Stimulated activated naive B cell treated with anti-CD40 and anti-IgM and Interleukin-4, amounts not matched to agents 10 μg/mL and 1 μg/mL and 100 μg/mL, for 72 hours (primary cell): ENCODE measurements around the gene FPGS.
"Not testable (repeated sequence)": the region's sequence is repeated elsewhere in the genome, so short reads cannot be mapped to it uniquely, and the experiment has no call there.

ENCODE experiments used
- ATAC-seq, 2 donors: fragments of 150-1000 bp; cut with Tn5 transposase; replicated peaks; 2 replicates each; pipeline ENCODE4 v1.10.0; 2021; ENCODE audit warnings: moderate library complexity in 1 of 2
- DNase-seq: peaks from one replicate; pipeline ENCODE4 v3.0.0; 2021
- H3K27ac Mint-ChIP-seq: one replicate; pipeline ENCODE4 v1.8.0; 2022; ENCODE audit warnings: mild to moderate bottlenecking, mixed read lengths
- H3K27me3 Mint-ChIP-seq, 2 donors: one replicate each; pipeline ENCODE4 v1.8.0; 2022; ENCODE audit warnings: mixed read lengths in 2 of 2
- H3K36me3 Mint-ChIP-seq, 2 donors: one replicate each; pipeline ENCODE4 v1.8.0; 2022; ENCODE audit warnings: mixed read lengths in 2 of 2, mild to moderate bottlenecking in 1 of 2
- H3K4me1 Mint-ChIP-seq, 2 donors: one replicate each; pipeline ENCODE4 v1.8.0; 2022; ENCODE audit warnings: mixed read lengths in 2 of 2, mild to moderate bottlenecking in 1 of 2
- H3K4me3 Mint-ChIP-seq, 2 donors: one replicate each; pipeline ENCODE4 v1.8.0; 2022; ENCODE audit warnings: mild to moderate bottlenecking in 2 of 2, mixed read lengths in 2 of 2, moderate library complexity in 1 of 2
- H3K9me3 Mint-ChIP-seq, 2 donors: one replicate each; pipeline ENCODE4 v1.8.0; 2022; ENCODE audit warnings: mixed read lengths in 2 of 2, mild to moderate bottlenecking in 1 of 2

FPGS gene

GRCh38 chr9:127818574-127818973 is 15.9 kb downstream of the FPGS start:
- ATAC-seq (no peak), DNase-seq (no peak)
- H3K27ac Mint-ChIP-seq = peak overlapping the region; percentile 86
- H3K4me1 Mint-ChIP-seq = peaks cover 7 to 8% of the 10 kb centered on the region in 2 donors
- peaks cover 35 to 48% of the 10 kb centered on the region in 2 donors for H3K36me3 Mint-ChIP-seq
- peak overlapping the region in 1 of 2 donors; percentile 44 for H3K4me3 Mint-ChIP-seq
- no peaks in the 10 kb centered on the region for H3K27me3 Mint-ChIP-seq
- H3K9me3 Mint-ChIP-seq = no peaks in the 10 kb centered on the region

GRCh38 chr9:127822108-127822507 is 19.4 kb downstream of the FPGS start:
- H3K27ac Mint-ChIP-seq = no peak overlapping the region
- DNase-seq (no peak), ATAC-seq (no peak)
- H3K4me1 Mint-ChIP-seq = peaks cover 7 to 8% of the 10 kb centered on the region in 2 donors
- peaks cover 34 to 52% of the 10 kb centered on the region in 2 donors for H3K36me3 Mint-ChIP-seq
- no peaks in the 10 kb centered on the region for H3K9me3 Mint-ChIP-seq
- H3K27me3 Mint-ChIP-seq = no peaks in the 10 kb centered on the region
- H3K4me3 Mint-ChIP-seq = no peak overlapping the region

- H3K4me3 Mint-ChIP-seq = no peak overlapping the region
Measured at GRCh38 chr9:127825319-127826051, 22.8 kb downstream of the FPGS start.

GRCh38 chr9:127826253-127826913 is 23.7 kb downstream of the FPGS start:
- no peaks in the 10 kb centered on the region for H3K27me3 Mint-ChIP-seq
- H3K27ac Mint-ChIP-seq = peak overlapping the region; percentile 43
- peaks cover 23 to 42% of the 10 kb centered on the region in 2 donors for H3K36me3 Mint-ChIP-seq
- peaks cover 9 to 14% of the 10 kb centered on the region in 2 donors for H3K4me1 Mint-ChIP-seq
- no peak for DNase-seq
- H3K4me3 Mint-ChIP-seq = no peak overlapping the region
- no peaks in the 10 kb centered on the region for H3K9me3 Mint-ChIP-seq
- no peak for ATAC-seq

More at GRCh38 chr9:127825319-127826051, 22.8 kb downstream of the FPGS start:
- H3K4me1 Mint-ChIP-seq = peaks cover 9 to 14% of the 10 kb centered on the region in 2 donors
- ATAC-seq (peak; percentile 29 to 30), DNase-seq (no peak)
- H3K36me3 Mint-ChIP-seq = peaks cover 26 to 46% of the 10 kb centered on the region in 2 donors
- H3K27me3 Mint-ChIP-seq = no peaks in the 10 kb centered on the region
- peak overlapping the region; percentile 56 for H3K27ac Mint-ChIP-seq
- H3K9me3 Mint-ChIP-seq = no peaks in the 10 kb centered on the region

GRCh38 chr9:127828262-127829031 is 25.8 kb downstream of the FPGS start:
- peaks cover 13 to 25% of the 10 kb centered on the region in 2 donors for H3K4me1 Mint-ChIP-seq
- H3K9me3 Mint-ChIP-seq = no peaks in the 10 kb centered on the region
- no peak overlapping the region for H3K4me3 Mint-ChIP-seq
- H3K36me3 Mint-ChIP-seq = peaks cover 26 to 46% of the 10 kb centered on the region in 2 donors
- ATAC-seq (no peak), DNase-seq (no peak)
- peak overlapping the region; percentile 59 for H3K27ac Mint-ChIP-seq
- H3K27me3 Mint-ChIP-seq = no peaks in the 10 kb centered on the region

GRCh38 chr9:127829205-127829906 is 26.7 kb downstream of the FPGS start:
- Mint-ChIP-seq H3K9me3 (no peaks in the 10 kb centered on the region), H3K27ac (peak overlapping the region; percentile 84), H3K4me1 (peaks cover 13 to 28% of the 10 kb centered on the region in 2 donors), H3K36me3 (peaks cover 24 to 42% of the 10 kb centered on the region in 2 donors), H3K4me3 (no peak overlapping the region), H3K27me3 (no peaks in the 10 kb centered on the region)
- DNase-seq (no peak), ATAC-seq (no peak)

GRCh38 chr9:127832248-127832647 is 29.6 kb downstream of the FPGS start:
- no peaks in the 10 kb centered on the region for H3K27me3 Mint-ChIP-seq
- peak overlapping the region; percentile 61 for H3K27ac Mint-ChIP-seq
- ATAC-seq (no peak), DNase-seq (no peak)
- H3K4me3 Mint-ChIP-seq = no peak overlapping the region
- H3K9me3 Mint-ChIP-seq = no peaks in the 10 kb centered on the region
- peaks cover 24 to 47% of the 10 kb centered on the region in 2 donors for H3K4me1 Mint-ChIP-seq
- peaks cover 22 to 27% of the 10 kb centered on the region in 2 donors for H3K36me3 Mint-ChIP-seq

GRCh38 chr9:127833555-127833954 is 30.9 kb downstream of the FPGS start:
- no peaks in the 10 kb centered on the region for H3K9me3 Mint-ChIP-seq
- H3K27ac Mint-ChIP-seq = peak overlapping the region; percentile 84
- peak overlapping the region in 1 of 2 donors; percentile 25 for H3K4me3 Mint-ChIP-seq
- DNase-seq (no peak), ATAC-seq (peak; percentile 40)
- H3K4me1 Mint-ChIP-seq = peaks cover 30 to 58% of the 10 kb centered on the region in 2 donors
- H3K36me3 Mint-ChIP-seq = peaks cover 18 to 26% of the 10 kb centered on the region in 2 donors
- no peaks in the 10 kb centered on the region for H3K27me3 Mint-ChIP-seq

- Mint-ChIP-seq H3K27ac (peak overlapping the region; percentile 83), H3K9me3 (no peaks in the 10 kb centered on the region), H3K27me3 (no peaks in the 10 kb centered on the region), H3K4me1 (peaks cover 30 to 59% of the 10 kb centered on the region in 2 donors), H3K4me3 (peak overlapping the region; percentile 29 to 58), H3K36me3 (peaks cover 17 to 30% of the 10 kb centered on the region in 2 donors)
- ATAC-seq = peak; percentile 88
- peak; percentile 59 for DNase-seq
Measured at GRCh38 chr9:127835991-127836516, 33.4 kb downstream of the FPGS start.

- H3K4me1 Mint-ChIP-seq = peaks cover 30 to 59% of the 10 kb centered on the region in 2 donors
- H3K4me3 Mint-ChIP-seq = not testable (repeated sequence)
Measured at GRCh38 chr9:127836561-127836960, 33.9 kb downstream of the FPGS start.

GRCh38 chr9:127837346-127837745 is 34.7 kb downstream of the FPGS start:
- no peak overlapping the region for H3K27ac Mint-ChIP-seq
- peak in 1 of 2 donors; percentile 29 for ATAC-seq

More at GRCh38 chr9:127836561-127836960, 33.9 kb downstream of the FPGS start:
- H3K9me3 Mint-ChIP-seq, DNase-seq, H3K27me3 Mint-ChIP-seq, ATAC-seq: not testable (repeated sequence)
- Mint-ChIP-seq H3K27ac (peak overlapping the region; percentile 83), H3K36me3 (peaks cover 19 to 35% of the 10 kb centered on the region in 2 donors)

GRCh38 chr9:127838375-127839078 is 35.8 kb downstream of the FPGS start:
- Mint-ChIP-seq H3K27me3 (no peaks in the 10 kb centered on the region), H3K4me1 (peaks cover 27 to 46% of the 10 kb centered on the region in 2 donors), H3K9me3 (no peaks in the 10 kb centered on the region), H3K36me3 (peaks cover 20 to 38% of the 10 kb centered on the region in 2 donors), H3K4me3 (no peak overlapping the region), H3K27ac (peak overlapping the region; percentile 56)
- no peak for DNase-seq
- no peak for ATAC-seq

More at GRCh38 chr9:127837346-127837745, 34.7 kb downstream of the FPGS start:
- H3K4me1 Mint-ChIP-seq = peaks cover 28 to 57% of the 10 kb centered on the region in 2 donors
- H3K9me3 Mint-ChIP-seq = no peaks in the 10 kb centered on the region
- no peak for DNase-seq
- H3K36me3 Mint-ChIP-seq = peaks cover 17 to 33% of the 10 kb centered on the region in 2 donors
- H3K4me3 Mint-ChIP-seq = no peak overlapping the region
- no peaks in the 10 kb centered on the region for H3K27me3 Mint-ChIP-seq
